Lower leg skin (tissue), 4 donors: ENCODE data around the gene ANAPC1. TPM values are rescaled to one million over a fixed set of nuclear protein-coding genes. Genes with fewer than 3 reads are reported as not detected.
"Not testable (repeated sequence)": the region's sequence is repeated elsewhere in the genome, so short reads cannot be mapped to it uniquely, and the experiment has no call there.

Experiments used
- DNase-seq, 2 donors: peaks; one replicate each; pipeline ENCODE4 v3.0.0-alpha.2; 2019; ENCODE audit warnings: low spot score in 2 of 2
- H3K4me3 ChIP-seq: fragments of 200-600 bp; sonication (generic); 2 replicates; pipeline ENCODE4 v1.5.1; 2017; ENCODE audit warnings: mild to moderate bottlenecking, low read depth; ENCODE audit not compliant: poor library complexity, severe bottlenecking
- CTCF ChIP-seq, 3 donors: fragments of 450-650 bp; IDR thresholded peaks; one replicate each; pipeline ENCODE4 v1.5.1; 2016; ENCODE audit warnings: antibody characterized with exemption in 3 of 3, mild to moderate bottlenecking in 3 of 3, moderate library complexity in 2 of 3
- POLR2A ChIP-seq, 2 donors: fragments of 450-650 bp; IDR thresholded peaks; one replicate each; pipeline ENCODE4 v1.6.1; 2016 to 2017; ENCODE audit warnings: antibody characterized with exemption in 2 of 2, mild to moderate bottlenecking in 1 of 2, moderate library complexity in 1 of 2
- WGBS, 2 donors: methylation state at CpG; one replicate each; pipeline ENCODE4 v1.1.5; 2018; 5-methylcytosine and 5-hydroxymethylcytosine counted together
- intact Hi-C: fragments of 100-400 bp; cut with DNase I; formaldehyde crosslinking; loops from one replicate; pipeline ENCODE4 v1.15.0; 2023; ENCODE audit warnings: low total_unique reads
- total RNA-seq, 4 donors: library from RNA; depleted of rRNA; stranded (reverse); fragments of >200 nt; gene quantifications; one replicate each; pipeline ENCODE4 v1.1.0, GENCODE V29; 2016

Gene ANAPC1
- total RNA-seq, 4 donors from 2014 or later: 35.8 to 48.2 (median 42.7) TPM

DNA sequence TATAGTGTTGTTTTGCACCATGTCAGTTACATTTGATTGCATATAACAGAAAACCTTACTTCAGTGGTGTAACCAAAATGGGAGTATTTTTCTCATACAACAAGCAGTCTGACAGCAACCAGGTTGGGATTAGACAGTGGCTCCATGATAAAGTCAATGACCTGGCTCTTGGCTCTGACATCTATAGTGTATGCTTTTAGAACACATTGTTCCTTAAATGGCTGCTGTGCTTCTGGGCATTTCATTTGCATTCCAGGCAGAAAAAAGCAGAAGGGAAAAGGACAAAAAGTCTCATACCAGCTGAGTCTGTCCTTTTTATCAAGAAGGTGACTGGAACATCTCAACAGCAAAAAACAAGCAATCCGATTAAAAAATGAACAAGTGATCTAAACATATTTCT is 24.6 kb upstream of the ANAPC1 start:
- no peak for DNase-seq
- TF ChIP-seq POLR2A (IDR thresholded peaks at IDR 0.05) (no peak), CTCF (IDR thresholded peaks at IDR 0.05) (no peak)
- intact Hi-C loops: no loop called here
- no peak overlapping the region for H3K4me3 ChIP-seq
- 86 to 88% methylated on average over 1 of the region's 1 CpG for WGBS, 2 donors

GRCh38 chr2:111905990-111906735 is 22.2 kb upstream of the ANAPC1 start:
- no peak overlapping the region for H3K4me3 ChIP-seq
- DNase-seq: peak; percentile 69 to 84
- 9 to 14% methylated on average over 4 of the region's 4 CpGs for WGBS, 2 donors
- intact Hi-C loops: no loop called here
- no peak for TF ChIP-seq CTCF (IDR thresholded peaks at IDR 0.05)
- no peak for TF ChIP-seq POLR2A (IDR thresholded peaks at IDR 0.05)

- peak in 1 of 2 donors; percentile 39 for DNase-seq
- WGBS, 2 donors: 89 to 95% methylated on average over 9 of the region's 9 CpGs
- intact Hi-C loops, H3K4me3 ChIP-seq: not testable (repeated sequence)
These were observed 21.5 kb upstream of the ANAPC1 start for GRCh38 chr2:111905475-111905869.

DNA sequence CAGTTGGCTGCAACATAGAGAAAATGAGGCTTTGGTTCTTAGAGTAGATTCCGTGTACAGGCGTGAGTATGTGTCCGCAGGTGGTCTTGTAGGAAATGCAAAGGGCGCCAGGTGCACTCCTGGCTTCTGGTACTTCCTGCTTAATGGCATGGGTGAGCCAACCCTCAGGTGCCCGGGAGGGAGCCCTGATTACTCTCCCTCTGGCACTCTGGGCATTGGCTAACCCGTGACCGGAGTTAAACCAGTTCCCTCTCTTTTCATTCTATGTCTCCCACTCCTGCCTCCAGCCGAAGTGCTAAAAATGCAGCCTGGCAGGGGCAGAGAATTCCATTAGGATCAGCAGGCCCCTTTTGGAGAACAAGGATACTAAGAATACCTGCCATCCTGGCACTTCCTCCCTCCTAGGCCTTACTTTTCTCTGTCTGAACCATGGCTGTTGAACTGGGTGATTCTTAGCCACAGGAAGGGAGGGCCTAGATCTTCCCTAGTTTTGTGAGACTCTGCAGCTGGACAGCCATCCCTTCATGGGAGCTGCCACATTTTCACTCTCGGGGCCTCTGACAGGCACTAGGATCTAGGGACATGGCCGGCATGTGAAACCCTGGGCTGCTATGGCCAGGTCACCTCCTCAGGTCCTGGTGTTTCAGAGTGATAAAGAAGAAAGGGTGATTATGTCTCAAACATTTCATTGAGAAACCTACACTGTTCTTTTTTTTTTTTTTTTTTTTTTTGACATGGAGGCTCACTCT is 20.9 kb upstream of the ANAPC1 start:
- WGBS, 2 donors: 90 to 91% methylated on average over 10 of the region's 10 CpGs
- intact Hi-C loops: no loop called here

GRCh38 chr2:111903930-111904439 is 20.0 kb upstream of the ANAPC1 start:
- no peak for TF ChIP-seq POLR2A (IDR thresholded peaks at IDR 0.05)
- TF ChIP-seq CTCF (IDR thresholded peaks at IDR 0.05): no peak
- intact Hi-C loops: no loop called here
- DNase-seq: peak in 1 of 2 donors; percentile 70
- no peak overlapping the region for H3K4me3 ChIP-seq
- WGBS, 2 donors: 81 to 86% methylated on average over 5 of the region's 5 CpGs

More for the DNA sequence above, 20.9 kb upstream of the ANAPC1 start:
- peak in 1 of 2 donors; percentile 77 for DNase-seq
- no peak overlapping the region for H3K4me3 ChIP-seq
- TF ChIP-seq CTCF (IDR thresholded peaks at IDR 0.05) (no peak), POLR2A (IDR thresholded peaks at IDR 0.05) (no peak)

DNA sequence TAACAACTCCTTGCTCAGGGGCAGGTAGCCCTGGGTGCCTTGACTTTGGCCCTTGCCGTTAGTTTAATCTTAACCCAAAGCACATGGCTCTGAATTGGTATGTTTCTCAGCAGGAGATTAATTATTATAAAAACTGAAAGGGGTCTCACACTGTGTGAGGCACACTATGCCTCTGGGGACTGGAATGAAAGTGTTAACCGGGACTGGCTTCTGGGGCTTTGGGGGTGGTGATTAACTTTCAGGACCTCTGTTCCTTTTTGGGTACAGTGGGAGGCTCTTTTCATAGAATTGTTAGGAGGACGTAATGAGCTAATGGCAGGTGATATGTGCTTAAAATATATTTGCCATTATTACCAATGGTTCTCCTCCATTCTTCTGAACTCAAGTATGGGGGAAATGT is 19.5 kb upstream of the ANAPC1 start:
- DNase-seq: peak in 1 of 2 donors; percentile 10
- no peak for TF ChIP-seq CTCF (IDR thresholded peaks at IDR 0.05)
- WGBS, 2 donors: 47 to 71% methylated on average over 3 of the region's 3 CpGs
- intact Hi-C loops: no loop called here
- no peak overlapping the region for H3K4me3 ChIP-seq
